Measurements from ENCODE around the gene RELN.

Gene RELN

GRCh38 chr7:104034679-104035078, 45.2 kb upstream of the RELN start:
- no peak overlapping the region for H3K23ac ChIP-seq (ENCODE audit: low read length)
- WGBS (ENCODE audit: extremely low coverage, insufficient coverage, insufficient read length), result no CpG with 5 or more reads among the region's 1 CpG
- no peaks in the 10 kb centered on the region for H3K9me3 ChIP-seq (ENCODE audit: insufficient read depth, low read depth, low read length)
- H2BK12ac ChIP-seq (ENCODE audit: low read length), result no peak overlapping the region
- H4K12ac ChIP-seq (ENCODE audit: low read depth, low read length), result no peak overlapping the region
- peaks cover 0 to 2% of the 10 kb centered on the region in 2 experiments for H3K4me1 ChIP-seq (ENCODE audit: control insufficient read depth in 1 of 2, insufficient read depth in 2 of 2, low read length in 2 of 2)
- no peaks in the 10 kb centered on the region for H3K36me3 ChIP-seq (ENCODE audit: control insufficient read depth in 1 of 2, insufficient read depth in 2 of 2, low read length in 2 of 2)
- H2BK120ac ChIP-seq (ENCODE audit: insufficient read depth, low read length, poor library complexity), result no peak overlapping the region
- no peak overlapping the region for H3K9ac ChIP-seq (ENCODE audit: low read length)
- H3K79me1 ChIP-seq (ENCODE audit: low read length), result peaks cover 3% of the 10 kb centered on the region
- H3K4me2 ChIP-seq (ENCODE audit: low read length), result no peak overlapping the region
- no peak overlapping the region for H2AFZ ChIP-seq (ENCODE audit: insufficient read depth, low read length, poor library complexity)
- H3K14ac ChIP-seq (ENCODE audit: low read length), result no peak overlapping the region
- H4K91ac ChIP-seq (ENCODE audit: low read depth, low read length), result no peak overlapping the region
- no peak overlapping the region for H4K8ac ChIP-seq (ENCODE audit: low read depth, low read length)
- DNase-seq, result no peak
- H3K4ac ChIP-seq (ENCODE audit: low read depth, low read length), result no peak overlapping the region
- H2BK5ac ChIP-seq (ENCODE audit: low read depth, low read length, poor library complexity), result no peak overlapping the region
- no peak overlapping the region for H3K4me3 ChIP-seq (ENCODE audit: low read depth, low read length)
- no peak overlapping the region for H3K18ac ChIP-seq (ENCODE audit: low read length)
- no peak overlapping the region for H3K27ac ChIP-seq (ENCODE audit: low read depth, low read length)
- no peaks in the 10 kb centered on the region for H3K27me3 ChIP-seq (ENCODE audit: insufficient read depth, low read length)
- no peak overlapping the region for H2AK5ac ChIP-seq (ENCODE audit: low read length)
- H3K79me2 ChIP-seq (ENCODE audit: control insufficient read depth, insufficient read depth, low read length, poor library complexity), result no peaks in the 10 kb centered on the region

- no peak overlapping the region for H2AK5ac ChIP-seq (ENCODE audit: low read length)
- H4K8ac ChIP-seq (ENCODE audit: low read depth, low read length), result no peak overlapping the region
- no peak overlapping the region for H3K23ac ChIP-seq (ENCODE audit: low read length)
- no peaks in the 10 kb centered on the region for H3K9me3 ChIP-seq (ENCODE audit: insufficient read depth, low read depth, low read length)
- no peak overlapping the region for H4K91ac ChIP-seq (ENCODE audit: low read depth, low read length)
- no peak overlapping the region for H3K4me2 ChIP-seq (ENCODE audit: low read length)
- H3K36me3 ChIP-seq (ENCODE audit: control insufficient read depth in 1 of 2, insufficient read depth in 2 of 2, low read length in 2 of 2), result no peaks in the 10 kb centered on the region
- H3K14ac ChIP-seq (ENCODE audit: low read length), result no peak overlapping the region
- H3K4me1 ChIP-seq (ENCODE audit: control insufficient read depth in 1 of 2, insufficient read depth in 2 of 2, low read length in 2 of 2), result no peaks in the 10 kb centered on the region
- H2BK5ac ChIP-seq (ENCODE audit: low read depth, low read length, poor library complexity), result no peak overlapping the region
- no peak for DNase-seq
- no peaks in the 10 kb centered on the region for H3K79me2 ChIP-seq (ENCODE audit: control insufficient read depth, insufficient read depth, low read length, poor library complexity)
- H3K27me3 ChIP-seq (ENCODE audit: insufficient read depth, low read length), result no peaks in the 10 kb centered on the region
- H3K4me3 ChIP-seq (ENCODE audit: low read depth, low read length), result no peak overlapping the region
- no peak overlapping the region for H2BK12ac ChIP-seq (ENCODE audit: low read length)
- H3K9ac ChIP-seq (ENCODE audit: low read length), result no peak overlapping the region
- no peak overlapping the region for H4K12ac ChIP-seq (ENCODE audit: low read depth, low read length)
- no peak overlapping the region for H3K27ac ChIP-seq (ENCODE audit: low read depth, low read length)
- H3K79me1 ChIP-seq (ENCODE audit: low read length), result no peaks in the 10 kb centered on the region
- H2AFZ ChIP-seq (ENCODE audit: insufficient read depth, low read length, poor library complexity), result no peak overlapping the region
- H3K18ac ChIP-seq (ENCODE audit: low read length), result no peak overlapping the region
- WGBS (ENCODE audit: extremely low coverage, insufficient coverage, insufficient read length), result no CpG with 5 or more reads among the region's 1 CpG
- no peak overlapping the region for H2BK120ac ChIP-seq (ENCODE audit: insufficient read depth, low read length, poor library complexity)
- H3K4ac ChIP-seq (ENCODE audit: low read depth, low read length), result no peak overlapping the region
These were observed 44.4 kb upstream of the RELN start for GRCh38 chr7:104033837-104034236.

- H2AK5ac ChIP-seq (ENCODE audit: low read length), result no peak overlapping the region
- H2BK5ac ChIP-seq (ENCODE audit: low read depth, low read length, poor library complexity), result no peak overlapping the region
- no peak overlapping the region for H3K27ac ChIP-seq (ENCODE audit: low read depth, low read length)
- H3K4me3 ChIP-seq (ENCODE audit: low read depth, low read length), result no peak overlapping the region
- no peak overlapping the region for H4K12ac ChIP-seq (ENCODE audit: low read depth, low read length)
- H3K18ac ChIP-seq (ENCODE audit: low read length), result no peak overlapping the region
- H3K79me2 ChIP-seq (ENCODE audit: control insufficient read depth, insufficient read depth, low read length, poor library complexity), result no peaks in the 10 kb centered on the region
- no peak overlapping the region for H4K8ac ChIP-seq (ENCODE audit: low read depth, low read length)
- H3K4me2 ChIP-seq (ENCODE audit: low read length), result no peak overlapping the region
- H2BK12ac ChIP-seq (ENCODE audit: low read length), result no peak overlapping the region
- no CpG with 5 or more reads among the region's 5 CpGs for WGBS (ENCODE audit: extremely low coverage, insufficient coverage, insufficient read length)
- no peak overlapping the region for H2AFZ ChIP-seq (ENCODE audit: insufficient read depth, low read length, poor library complexity)
- H3K23ac ChIP-seq (ENCODE audit: low read length), result no peak overlapping the region
- no peaks in the 10 kb centered on the region for H3K9me3 ChIP-seq (ENCODE audit: insufficient read depth, low read depth, low read length)
- no peak overlapping the region for H2BK120ac ChIP-seq (ENCODE audit: insufficient read depth, low read length, poor library complexity)
- no peaks in the 10 kb centered on the region for H3K4me1 ChIP-seq (ENCODE audit: control insufficient read depth in 1 of 2, insufficient read depth in 2 of 2, low read length in 2 of 2)
- no peaks in the 10 kb centered on the region for H3K36me3 ChIP-seq (ENCODE audit: control insufficient read depth in 1 of 2, insufficient read depth in 2 of 2, low read length in 2 of 2)
- no peaks in the 10 kb centered on the region for H3K27me3 ChIP-seq (ENCODE audit: insufficient read depth, low read length)
- no peak overlapping the region for H3K9ac ChIP-seq (ENCODE audit: low read length)
- no peak overlapping the region for H3K4ac ChIP-seq (ENCODE audit: low read depth, low read length)
- no peak for DNase-seq
- no peak overlapping the region for H3K14ac ChIP-seq (ENCODE audit: low read length)
- H3K79me1 ChIP-seq (ENCODE audit: low read length), result no peaks in the 10 kb centered on the region
- no peak overlapping the region for H4K91ac ChIP-seq (ENCODE audit: low read depth, low read length)
These were observed 43.0 kb upstream of the RELN start for GRCh38 chr7:104032486-104032885.

DNA sequence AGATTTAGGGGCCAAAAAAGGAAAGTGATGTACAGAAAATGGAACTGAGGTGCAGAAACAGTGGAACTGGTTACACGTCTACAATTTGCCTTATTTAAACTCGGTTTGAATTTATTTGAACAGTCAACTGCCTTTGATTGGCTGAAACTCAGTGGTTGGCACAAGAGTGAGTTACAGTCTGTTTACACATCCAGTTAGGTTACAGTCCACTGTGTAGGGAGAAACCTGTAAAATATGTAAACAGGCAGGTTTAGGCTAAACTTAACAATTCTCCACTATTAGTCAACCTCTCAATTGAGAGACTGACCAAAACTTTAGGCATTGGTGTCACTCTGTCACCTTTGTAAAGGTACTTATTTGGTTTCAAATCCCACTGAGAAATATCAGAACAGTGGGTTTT, 40.3 kb upstream of the RELN start:
- Histone ChIP-seq H3K14ac (ENCODE audit: low read length) (no peak overlapping the region), H3K27me3 (ENCODE audit: insufficient read depth, low read length) (no peaks in the 10 kb centered on the region), H2AFZ (ENCODE audit: insufficient read depth, low read length, poor library complexity) (no peak overlapping the region), H3K4me1 (ENCODE audit: control insufficient read depth in 1 of 2, insufficient read depth in 2 of 2, low read length in 2 of 2) (no peaks in the 10 kb centered on the region), H3K9me3 (ENCODE audit: insufficient read depth, low read depth, low read length) (no peaks in the 10 kb centered on the region), H3K27ac (ENCODE audit: low read depth, low read length) (no peak overlapping the region), H3K36me3 (ENCODE audit: control insufficient read depth in 1 of 2, insufficient read depth in 2 of 2, low read length in 2 of 2) (no peaks in the 10 kb centered on the region), H2BK5ac (ENCODE audit: low read depth, low read length, poor library complexity) (no peak overlapping the region), H3K4me2 (ENCODE audit: low read length) (no peak overlapping the region), H4K91ac (ENCODE audit: low read depth, low read length) (no peak overlapping the region), H4K12ac (ENCODE audit: low read depth, low read length) (no peak overlapping the region), H2BK120ac (ENCODE audit: insufficient read depth, low read length, poor library complexity) (no peak overlapping the region), H2BK12ac (ENCODE audit: low read length) (no peak overlapping the region), H3K18ac (ENCODE audit: low read length) (no peak overlapping the region), H3K4ac (ENCODE audit: low read depth, low read length) (no peak overlapping the region), H3K23ac (ENCODE audit: low read length) (no peak overlapping the region), H3K79me1 (ENCODE audit: low read length) (no peaks in the 10 kb centered on the region), H3K79me2 (ENCODE audit: control insufficient read depth, insufficient read depth, low read length, poor library complexity) (no peaks in the 10 kb centered on the region), H3K9ac (ENCODE audit: low read length) (no peak overlapping the region), H3K4me3 (ENCODE audit: low read depth, low read length) (no peak overlapping the region), H4K8ac (ENCODE audit: low read depth, low read length) (no peak overlapping the region), H2AK5ac (ENCODE audit: low read length) (no peak overlapping the region)
- DNase-seq, result peak in 1 of 2 donors; percentile 58
- no CpG with 5 or more reads among the region's 2 CpGs for WGBS (ENCODE audit: extremely low coverage, insufficient coverage, insufficient read length)
